Measurements from ENCODE around the gene DHRS3.

DHRS3 gene

DNA sequence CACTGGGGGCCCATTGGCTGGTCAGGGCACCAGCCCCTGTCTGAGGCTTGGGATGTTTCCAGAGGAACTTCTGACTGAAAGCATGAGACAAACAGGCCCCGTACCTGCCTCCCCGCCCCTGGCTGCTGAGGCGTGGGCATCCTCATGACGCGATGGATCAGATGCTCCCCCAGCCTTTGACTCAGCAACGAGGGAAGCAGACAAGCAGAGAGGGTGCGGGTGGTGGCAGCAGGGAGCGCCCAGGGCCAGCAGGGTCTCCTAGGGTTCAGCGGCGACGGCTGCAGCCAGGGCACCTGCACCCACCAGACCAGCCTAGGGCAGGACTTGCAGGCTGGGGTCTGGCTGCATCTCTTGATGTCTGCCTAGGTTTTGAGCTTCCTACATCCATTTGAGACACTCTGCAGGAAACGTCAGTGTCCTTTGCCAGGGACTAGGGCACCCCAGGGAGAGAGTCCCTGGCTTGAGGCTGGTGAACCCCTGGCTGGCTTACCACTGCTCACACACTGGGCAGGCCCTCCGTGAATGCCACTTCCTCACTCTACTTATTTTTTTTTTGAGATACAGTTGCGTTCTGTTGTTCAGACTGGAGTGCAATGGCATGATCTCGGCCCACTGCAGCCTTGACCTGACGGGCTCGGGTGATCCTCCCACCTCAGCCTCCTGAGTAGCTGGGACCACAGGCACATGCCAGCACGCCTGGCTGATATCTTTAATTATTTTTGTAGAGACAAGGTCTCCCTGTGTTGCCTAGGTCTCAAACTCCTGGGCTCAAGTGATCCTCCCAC, 63.3 kb downstream of the DHRS3 start:
- FAIRE-seq (no peak), DNase-seq (ENCODE audit: low spot score) (no peak)

DNA sequence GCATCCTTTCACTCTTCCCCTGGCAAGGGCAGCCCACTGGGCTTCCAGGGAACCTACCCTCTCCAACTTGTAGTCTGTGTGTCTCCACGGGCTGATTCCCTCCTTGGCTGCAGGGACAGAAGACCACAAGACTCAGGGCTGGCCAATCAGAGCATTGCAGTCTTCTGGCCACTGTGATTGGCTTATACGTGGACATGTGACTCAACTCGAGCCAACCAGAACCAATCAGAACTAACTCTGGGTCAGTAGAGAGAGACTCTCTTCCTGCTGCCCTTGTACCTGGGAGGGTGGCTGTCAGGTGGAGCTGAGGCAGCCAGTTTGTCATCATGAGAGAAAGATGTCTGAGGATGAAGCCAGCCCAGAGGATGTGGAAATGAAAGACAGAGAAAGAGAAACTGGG, 64.0 kb downstream of the DHRS3 start:
- no peak for DNase-seq (ENCODE audit: low spot score)
- FAIRE-seq: no peak

DNA sequence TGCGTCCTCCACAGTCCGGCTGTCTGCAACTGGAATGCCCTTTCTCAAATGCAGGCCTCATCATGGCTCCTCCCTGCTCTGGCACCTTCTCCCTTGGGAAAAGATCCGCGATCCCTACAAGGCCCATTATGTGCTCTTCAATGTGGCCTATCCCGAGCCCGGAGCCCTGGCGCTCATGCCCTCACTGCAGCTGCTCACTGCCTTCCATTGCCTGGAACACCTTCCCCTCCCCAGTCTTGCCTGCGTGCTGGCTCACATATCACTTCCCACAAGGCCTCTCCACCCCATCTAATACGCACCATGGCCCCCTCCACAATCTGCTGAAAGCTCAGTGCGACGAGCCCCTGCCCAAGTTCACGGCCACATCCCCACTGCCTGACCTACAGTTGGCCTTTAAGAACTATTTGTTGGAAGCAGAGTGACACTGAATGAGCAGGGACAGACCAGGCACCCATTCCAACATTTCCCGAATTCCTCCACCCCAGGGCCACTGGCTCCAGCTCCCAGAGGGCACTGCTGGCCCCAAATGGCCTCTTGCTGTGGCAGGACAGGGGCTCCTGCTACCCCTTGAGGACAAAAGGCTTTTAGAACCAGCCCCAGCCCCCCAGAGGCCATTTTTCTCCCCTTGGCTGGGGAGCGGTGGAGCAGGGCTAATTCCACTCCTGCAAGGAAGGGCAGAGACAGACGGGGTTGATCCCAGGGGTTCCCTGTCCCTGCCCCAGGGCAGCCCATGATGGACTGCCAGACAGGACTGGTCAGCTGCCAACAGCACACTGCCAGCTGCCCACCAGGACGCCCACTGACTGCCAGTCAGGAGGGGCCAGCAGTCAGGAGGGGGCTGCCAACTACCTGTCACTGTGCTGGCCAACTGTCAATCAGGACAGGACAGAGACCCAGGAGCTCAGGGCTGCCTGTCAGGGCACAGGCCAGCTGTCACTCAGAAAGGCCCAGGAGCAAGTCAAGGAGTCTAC, 64.8 kb downstream of the DHRS3 start:
- no peak for DNase-seq (ENCODE audit: low spot score)
- FAIRE-seq: no peak

DNA sequence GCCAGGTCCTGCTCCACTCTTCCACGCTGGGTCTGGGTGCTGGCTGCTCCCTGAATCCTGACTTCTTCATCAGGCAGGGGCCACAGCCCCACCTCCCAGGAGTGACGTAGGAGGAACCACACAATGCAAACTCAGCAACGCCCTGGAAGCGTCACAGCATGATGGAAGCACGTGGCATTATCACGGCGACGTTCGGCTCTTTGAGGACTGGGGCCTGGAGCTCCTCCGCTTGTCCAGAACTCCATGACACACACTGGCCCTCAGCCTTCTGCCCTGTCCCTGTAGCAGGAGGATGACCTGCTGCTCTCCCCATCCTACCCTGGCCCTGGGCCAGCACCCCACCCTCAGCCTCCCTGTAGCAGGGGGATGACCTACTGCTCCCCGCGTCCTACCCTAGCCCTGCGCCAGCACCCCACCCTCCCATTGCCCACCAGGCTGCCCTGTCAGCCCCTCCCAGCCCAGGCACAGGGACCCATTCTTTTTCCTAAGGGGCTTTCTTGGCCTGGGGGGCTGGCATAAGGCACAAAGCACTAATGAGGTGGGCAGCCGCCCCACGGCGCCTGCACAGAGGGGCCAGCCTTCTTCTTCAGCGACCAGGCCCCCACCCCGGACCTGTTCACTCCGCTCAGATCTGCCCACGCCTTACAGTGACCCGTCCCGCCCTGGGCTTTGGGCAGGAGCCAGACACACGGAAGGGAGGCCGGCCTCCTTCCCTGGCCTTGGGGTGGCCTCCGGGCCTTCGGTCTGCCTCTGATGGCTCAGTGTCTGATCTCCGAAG, 65.7 kb downstream of the DHRS3 start:
- no peak for DNase-seq (ENCODE audit: low spot score)
- FAIRE-seq: no peak

DNA sequence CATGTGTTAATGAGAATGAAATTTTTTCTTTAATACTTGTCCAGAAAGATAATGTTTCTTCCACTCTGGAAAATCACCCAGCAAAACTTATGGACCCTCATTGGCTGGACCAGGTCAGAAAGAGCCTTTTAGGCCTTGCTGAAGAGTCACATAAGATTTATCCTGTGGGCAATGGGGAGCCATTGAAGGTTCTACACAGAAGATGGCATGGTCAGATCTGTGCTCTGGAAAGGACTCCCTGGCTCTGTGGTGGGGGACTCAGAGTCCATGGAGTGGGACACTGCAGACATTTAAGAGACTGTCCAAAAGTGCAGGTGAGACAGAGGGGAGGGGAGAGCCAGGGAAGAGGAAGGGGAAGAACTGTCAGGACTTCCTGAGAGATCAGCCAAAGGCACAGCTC, 66.4 kb downstream of the DHRS3 start:
- DNase-seq (ENCODE audit: low spot score): no peak
- no peak for FAIRE-seq

DNA sequence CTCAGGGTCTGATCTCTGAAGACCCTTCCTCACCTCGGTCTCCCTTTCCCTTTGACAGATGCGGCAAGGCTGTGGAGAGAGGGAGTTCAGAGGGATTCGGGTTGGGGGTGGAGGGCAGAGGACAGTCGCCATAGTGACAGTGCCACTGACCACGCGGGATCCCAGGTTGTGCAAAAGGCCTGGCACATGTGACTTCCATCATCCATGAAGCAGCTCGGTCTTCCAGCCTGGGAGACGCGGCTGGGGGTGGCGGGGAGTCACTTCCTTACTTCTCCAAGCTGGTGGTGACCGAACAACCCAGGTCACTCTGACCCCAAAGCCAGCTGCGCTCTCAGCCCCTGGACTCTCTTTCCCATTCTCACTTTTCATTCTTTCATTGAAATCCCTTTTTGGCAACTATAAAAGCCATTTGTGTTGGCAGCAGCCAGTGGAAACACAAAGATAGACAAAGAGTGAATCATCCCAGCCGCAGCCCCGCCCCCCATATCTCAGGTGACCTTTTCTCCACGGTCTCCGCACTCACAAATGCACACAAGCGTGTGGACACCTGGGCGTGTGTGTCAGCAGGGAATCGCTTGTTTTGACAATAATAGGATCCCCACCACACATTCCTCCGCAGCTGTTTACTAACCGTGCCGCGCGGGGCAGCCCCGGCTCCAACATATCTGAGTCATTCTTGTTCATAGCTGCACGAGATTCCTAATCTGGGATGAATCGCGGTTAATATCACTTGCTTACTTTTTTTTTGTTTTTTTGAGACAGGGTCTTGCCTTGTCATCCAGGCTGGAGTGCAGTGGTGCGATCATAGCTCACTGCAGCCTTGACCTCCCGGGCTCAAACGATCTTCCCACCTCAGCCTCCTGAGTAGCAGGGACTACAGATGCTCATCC, 68.3 kb downstream of the DHRS3 start:
- FAIRE-seq (peak; percentile 62), DNase-seq (ENCODE audit: low spot score) (peak; percentile 93)

DNA sequence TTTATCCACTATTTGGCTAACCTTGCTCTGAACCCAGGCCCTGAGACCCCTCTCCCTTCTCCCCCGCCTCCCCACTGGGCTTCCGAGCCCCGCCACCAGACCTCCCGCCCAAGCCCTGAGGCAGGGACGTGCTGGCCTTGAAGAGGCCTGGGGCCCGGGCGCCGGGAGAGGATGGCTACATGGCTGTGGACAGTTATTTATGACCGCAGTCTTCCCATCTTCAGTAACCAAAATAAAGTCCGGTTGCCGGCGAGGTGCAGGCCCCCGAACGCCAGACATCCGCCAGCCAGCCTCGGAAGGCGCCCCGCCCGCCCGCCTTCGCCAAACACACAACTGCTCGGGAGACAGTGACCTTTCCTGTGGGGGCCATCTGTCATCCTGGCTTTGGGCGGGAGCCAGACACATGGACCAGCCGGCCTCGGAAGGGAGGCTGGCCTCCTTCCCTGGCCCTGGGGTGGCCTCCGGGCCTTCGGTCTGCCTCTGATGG, 69.0 kb downstream of the DHRS3 start:
- no peak for DNase-seq (ENCODE audit: low spot score)
- FAIRE-seq: no peak

DNA sequence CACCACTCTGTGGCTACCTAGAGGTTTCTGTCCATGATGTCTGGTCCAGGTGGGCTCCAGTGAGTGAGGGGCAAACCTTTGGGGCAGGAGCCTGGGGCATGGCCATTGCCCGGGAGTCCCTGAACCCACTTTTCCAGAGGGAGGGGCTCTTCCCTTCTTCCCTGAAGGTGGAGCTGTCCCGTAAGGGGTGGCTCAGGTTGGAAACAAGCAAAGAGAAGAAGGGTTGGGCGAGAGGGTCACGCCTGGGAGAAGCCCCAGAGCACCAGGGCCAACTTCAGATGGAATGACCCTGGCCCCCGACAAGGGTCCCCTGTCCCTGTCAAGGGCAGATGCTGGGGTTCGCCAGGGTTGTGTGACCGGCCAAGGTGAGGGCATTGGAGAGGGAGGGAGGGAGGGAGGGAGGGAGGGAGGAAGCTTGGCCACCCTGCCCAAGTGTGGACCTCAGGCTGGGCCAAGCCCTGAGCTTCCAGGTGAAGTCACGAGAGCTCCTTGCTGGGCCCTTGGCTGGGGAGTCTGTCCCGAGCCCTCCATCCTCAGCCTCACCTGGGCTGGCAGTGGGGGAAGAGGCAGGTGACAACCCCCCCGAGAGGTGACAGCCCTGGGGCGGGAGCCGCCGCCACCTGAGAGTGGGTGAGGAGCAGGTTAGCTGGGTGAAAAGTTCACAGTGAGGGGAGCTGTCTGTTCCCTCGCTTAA, 69.6 kb downstream of the DHRS3 start:
- FAIRE-seq: no peak

DNA sequence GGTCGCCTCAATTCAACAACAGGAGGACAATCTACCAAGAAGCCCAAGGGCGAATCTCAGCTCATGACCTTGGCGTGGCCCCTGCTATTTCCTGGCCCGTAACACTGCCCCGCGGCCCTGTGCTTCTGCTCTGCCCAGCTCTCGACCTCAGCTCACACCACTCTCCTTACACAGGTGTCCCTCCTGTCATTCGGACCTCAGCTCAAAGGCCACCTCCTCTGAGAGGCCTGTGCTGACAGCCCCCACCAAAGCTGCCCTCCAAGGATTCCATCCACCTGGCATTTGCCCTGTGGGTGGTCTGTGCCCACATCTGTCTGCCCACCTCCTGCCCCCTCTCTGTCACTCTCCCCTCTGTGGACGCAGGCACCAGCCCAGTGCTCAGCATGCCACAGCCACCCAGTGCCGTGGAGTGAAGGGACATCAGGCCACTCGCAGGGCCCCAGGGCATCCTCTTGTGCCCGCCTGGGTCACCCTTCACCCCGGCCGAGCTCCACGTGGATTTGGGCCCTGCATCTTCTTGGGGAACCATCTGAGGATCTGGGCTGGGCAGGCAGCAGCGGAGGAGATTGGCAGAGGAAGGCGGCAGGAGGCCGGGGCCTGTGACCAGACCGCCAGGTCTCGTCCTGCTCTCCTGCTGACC, 70.3 kb downstream of the DHRS3 start:
- FAIRE-seq: no peak
- no peak for DNase-seq (ENCODE audit: low spot score)

More for the DNA sequence above, 69.6 kb downstream of the DHRS3 start:
- DNase-seq (ENCODE audit: low spot score): no peak

DNA sequence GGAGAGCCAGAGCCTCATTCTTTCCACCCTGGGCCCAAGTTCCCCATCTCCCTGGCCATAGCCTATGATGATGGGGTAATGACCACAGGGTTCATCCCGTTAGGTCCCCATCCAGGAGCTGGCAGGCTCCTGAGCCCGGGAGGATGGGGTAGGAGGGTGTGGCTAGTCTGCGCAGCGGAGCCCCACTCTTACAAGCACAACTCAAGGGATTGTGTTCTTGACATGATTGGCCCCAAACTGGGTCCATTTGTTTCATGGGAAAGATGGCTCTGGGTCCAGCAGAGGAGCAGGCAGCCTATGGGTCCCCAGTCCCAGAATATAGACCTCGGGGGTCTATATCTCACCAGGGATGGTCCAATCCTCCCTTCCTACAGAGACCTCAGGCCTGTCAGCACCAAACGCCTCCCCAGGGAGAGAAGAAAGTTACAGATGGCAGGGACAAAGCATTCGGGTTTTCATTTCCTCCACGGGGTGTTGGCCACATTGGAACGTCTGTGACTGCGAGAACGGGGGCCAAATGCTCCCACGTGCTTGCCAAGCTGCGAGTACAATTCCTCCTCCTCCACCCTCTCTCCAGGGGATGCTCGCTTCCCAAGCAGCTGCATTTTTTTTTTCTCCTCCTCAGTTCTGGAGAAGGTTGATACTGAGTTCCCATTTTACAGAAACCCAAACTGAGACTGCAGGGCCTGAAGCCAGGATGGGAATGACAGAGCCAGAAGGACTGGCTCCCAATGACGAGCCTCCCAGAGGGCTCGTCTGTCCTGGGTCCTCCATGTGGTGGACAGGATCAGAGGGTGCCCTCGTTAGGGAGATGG, 71.0 kb downstream of the DHRS3 start:
- no peak for DNase-seq (ENCODE audit: low spot score)
- no peak for FAIRE-seq

DNA sequence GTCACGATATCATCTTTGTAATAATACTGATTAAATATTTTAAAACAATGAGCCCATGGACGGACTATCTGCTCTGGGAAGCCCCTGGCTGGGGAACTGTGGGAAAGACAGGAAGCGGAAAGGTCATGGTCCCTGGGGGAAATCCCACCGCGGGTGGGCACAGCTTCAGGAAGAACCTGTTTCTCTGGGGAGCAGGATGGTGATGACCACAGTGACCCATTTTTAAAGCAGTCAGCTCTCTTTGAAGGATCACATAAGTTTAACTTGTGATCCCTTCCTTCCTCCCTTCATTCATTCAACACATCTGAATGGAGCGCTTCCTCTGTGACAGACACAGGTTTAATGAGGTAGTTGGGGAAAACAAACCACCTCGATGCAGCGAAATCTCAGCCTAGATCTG, 73.0 kb downstream of the DHRS3 start:
- FAIRE-seq (no peak), DNase-seq (ENCODE audit: low spot score) (no peak)

DNA sequence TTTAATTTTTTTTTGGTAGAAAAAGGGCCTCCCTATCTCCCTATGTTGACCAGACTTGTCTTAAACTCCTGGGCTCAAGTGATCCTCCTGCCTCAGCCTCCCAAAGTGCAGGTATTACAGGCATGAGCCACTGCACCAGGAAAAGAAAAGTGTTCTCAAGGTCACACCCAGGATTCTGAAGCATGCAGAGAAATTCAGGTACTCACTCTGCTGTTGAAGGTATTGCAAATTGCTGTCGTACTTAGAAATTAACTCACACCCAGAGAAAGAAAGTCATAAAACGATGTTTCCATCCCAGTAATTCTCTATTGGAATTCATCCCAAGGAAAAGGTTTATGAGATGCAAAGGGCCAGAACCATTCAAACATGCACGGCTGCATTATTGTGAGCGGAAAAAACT, 73.7 kb downstream of the DHRS3 start:
- DNase-seq (ENCODE audit: low spot score): no peak
- FAIRE-seq: no peak

DNA sequence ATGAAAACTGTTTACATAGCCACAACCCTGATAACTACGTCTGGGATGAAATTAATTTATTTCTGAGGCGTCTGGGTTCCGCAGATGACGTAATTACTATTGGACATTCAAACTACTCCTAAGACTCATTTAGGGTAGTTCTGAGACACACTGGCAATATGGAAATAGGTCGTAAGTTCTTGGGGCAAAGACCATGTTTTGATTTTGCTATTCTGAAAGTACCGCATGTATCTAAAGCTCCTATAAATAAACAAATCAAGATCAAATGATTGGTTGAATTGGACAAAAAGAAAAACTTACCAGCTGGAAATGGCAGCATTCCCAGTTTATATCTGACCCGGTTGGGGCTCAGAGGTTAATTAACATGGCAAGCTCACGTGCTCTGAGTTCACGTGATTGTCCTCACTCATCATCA, 74.3 kb downstream of the DHRS3 start:
- FAIRE-seq: no peak

DNA sequence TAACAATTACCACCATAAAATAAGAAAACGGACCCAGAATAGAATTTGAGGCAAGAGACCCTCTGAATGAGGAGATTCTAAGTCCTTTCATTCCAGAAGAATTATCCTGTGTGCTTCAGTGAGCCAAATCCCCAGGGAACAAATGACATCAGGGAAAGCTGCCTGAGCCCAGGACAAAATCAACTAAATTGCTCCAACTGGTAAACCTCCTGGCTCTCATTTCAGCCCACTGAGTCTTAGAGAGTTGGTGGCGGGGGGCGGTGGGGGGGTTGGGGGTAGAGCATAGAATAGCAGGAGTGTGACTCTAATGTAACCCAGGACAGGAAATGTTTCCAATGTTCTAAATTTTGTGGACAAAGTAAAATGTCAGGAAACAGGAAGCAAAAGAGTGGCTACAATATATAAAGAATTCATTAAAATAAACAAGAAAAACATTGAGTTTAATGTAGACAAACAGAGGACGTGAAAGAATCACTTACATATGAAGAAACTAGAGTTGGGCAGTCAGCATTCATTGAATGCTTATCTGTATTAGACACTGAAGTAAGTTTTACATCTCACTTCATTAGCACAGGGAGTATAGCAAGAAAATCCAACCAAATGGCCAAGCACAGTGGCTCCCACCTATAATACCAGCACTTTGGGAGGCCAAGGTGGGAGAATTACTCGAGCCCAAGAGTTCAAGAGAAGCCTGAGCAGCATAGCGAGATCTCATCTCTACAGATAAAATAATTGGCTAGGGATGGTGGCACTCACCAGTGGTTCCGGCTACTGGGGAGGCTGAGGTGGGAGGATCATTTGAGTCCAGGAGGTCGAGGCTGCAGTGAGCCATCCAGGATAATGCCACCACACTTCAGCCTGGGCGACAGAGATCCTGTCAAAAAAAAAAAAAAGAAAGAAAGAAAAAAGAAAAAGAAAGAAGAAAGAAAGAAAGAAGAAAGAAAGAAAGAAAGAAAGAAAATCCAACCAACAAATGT, 75.1 kb downstream of the DHRS3 start:
- FAIRE-seq: no peak
- DNase-seq (ENCODE audit: low spot score): no peak

More for the DNA sequence above, 74.3 kb downstream of the DHRS3 start:
- DNase-seq (ENCODE audit: low spot score): no peak

DNA sequence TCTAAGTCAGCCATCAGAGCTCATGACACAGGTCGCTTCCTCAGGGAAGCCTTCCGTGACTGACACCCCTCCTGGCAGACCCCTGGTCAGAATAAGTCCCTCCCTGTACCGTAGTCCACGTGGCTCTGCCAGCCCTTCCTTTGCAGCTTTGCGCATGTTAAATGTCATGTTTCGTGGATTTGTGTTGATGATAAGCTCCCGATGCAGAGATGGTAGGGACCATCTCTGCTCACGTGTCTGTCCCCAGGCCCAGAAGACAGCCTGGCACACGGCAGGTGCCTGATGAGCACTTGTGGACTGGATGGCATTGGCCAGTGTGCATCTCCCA, 75.9 kb downstream of the DHRS3 start:
- DNase-seq (ENCODE audit: low spot score) (no peak), FAIRE-seq (peak; percentile 62)

DNA sequence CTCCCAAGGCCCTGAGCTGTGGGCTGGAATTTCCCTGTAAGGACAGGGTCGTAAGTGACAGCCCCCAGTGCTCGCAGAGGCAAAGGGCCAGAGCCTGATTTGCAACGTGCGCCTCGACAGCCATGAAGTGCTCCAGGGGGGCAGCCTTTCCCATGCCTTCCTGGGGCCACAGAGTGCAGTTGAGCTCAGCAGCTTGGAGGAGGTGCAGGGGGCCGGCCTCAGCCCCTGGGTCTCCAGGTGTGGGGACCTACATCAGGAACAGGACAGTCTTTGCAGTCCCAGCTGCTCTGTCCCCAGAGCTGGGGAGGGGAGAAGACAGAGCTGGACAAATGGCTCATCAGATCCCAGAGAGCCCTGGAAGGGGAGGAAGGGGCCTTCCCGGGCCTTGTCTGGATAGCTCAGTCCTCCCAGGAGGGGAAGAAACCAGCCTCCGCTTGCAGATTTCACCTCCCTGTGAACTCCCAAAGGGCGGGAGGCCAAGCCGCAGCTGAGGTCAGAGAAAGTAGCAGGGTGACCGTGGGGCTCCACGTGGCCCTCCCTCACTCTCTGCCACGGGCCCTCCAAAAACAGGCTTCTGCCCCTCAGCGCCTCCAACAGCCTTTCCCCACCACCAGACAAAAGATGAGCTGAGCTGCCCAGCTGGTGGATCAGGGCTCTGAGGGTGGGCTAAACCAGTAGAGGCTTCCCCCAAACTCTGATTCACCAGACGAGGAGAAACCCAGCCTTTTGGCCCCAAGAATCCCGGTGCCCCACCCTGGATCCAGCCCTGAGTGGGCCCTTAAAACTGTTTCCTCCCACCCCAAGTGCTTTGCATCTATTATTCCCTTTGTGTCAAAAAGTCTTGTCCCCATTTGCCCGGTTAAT, 76.5 kb downstream of the DHRS3 start:
- FAIRE-seq (no peak), DNase-seq (ENCODE audit: low spot score) (no peak)

All from urothelium cell line (cell line).